ENCODE data around the gene SLC9C2.
"Not testable (repeated sequence)": the region's sequence is repeated elsewhere in the genome, so short reads cannot be mapped to it uniquely, and the experiment has no call there.

SLC9C2 gene

GRCh38 chr1:173478094-173478674 lies 124.7 kb downstream of the SLC9C2 start:
- no peak for DNase-seq

- DNase-seq, result no peak
Measured at GRCh38 chr1:173477286-173478093, 125.4 kb downstream of the SLC9C2 start, which contains the start of gene PRDX6. Gene PRDX6, plus strand, starts transcription at chr1:173477335. Its CDS starts 63 bp downstream, at chr1:173477398.

- DNase-seq, result peak; percentile 80
Measured at GRCh38 chr1:173476665-173477285, 126.1 kb downstream of the SLC9C2 start.

- no peak for DNase-seq
Measured at GRCh38 chr1:173476197-173476664, 126.6 kb downstream of the SLC9C2 start.

GRCh38 chr1:173475564-173476196 lies 127.2 kb downstream of the SLC9C2 start:
- no peak for DNase-seq

- DNase-seq, result not testable (repeated sequence)
Measured at GRCh38 chr1:173474780-173475421, 128.0 kb downstream of the SLC9C2 start.

GRCh38 chr1:173474097-173474779 lies 128.6 kb downstream of the SLC9C2 start:
- no peak for DNase-seq

GRCh38 chr1:173473599-173474011 lies 129.3 kb downstream of the SLC9C2 start:
- no peak for DNase-seq

- DNase-seq, result no peak
Measured at GRCh38 chr1:173470608-173471007, 132.3 kb downstream of the SLC9C2 start.

GRCh38 chr1:173469656-173470055 lies 133.2 kb downstream of the SLC9C2 start:
- no peak for DNase-seq

GRCh38 chr1:173467426-173467825 lies 135.4 kb downstream of the SLC9C2 start:
- no peak for DNase-seq

GRCh38 chr1:173464185-173464584 lies 138.7 kb downstream of the SLC9C2 start:
- DNase-seq, result not testable (repeated sequence)

- not testable (repeated sequence) for DNase-seq
Measured at GRCh38 chr1:173462666-173463065, 140.2 kb downstream of the SLC9C2 start.

GRCh38 chr1:173459885-173460284 lies 143.0 kb downstream of the SLC9C2 start:
- DNase-seq, result no peak

- no peak for DNase-seq
Measured at GRCh38 chr1:173454966-173455524, 147.8 kb downstream of the SLC9C2 start.

GRCh38 chr1:173453982-173454381 lies 148.9 kb downstream of the SLC9C2 start:
- no peak for DNase-seq

- no peak for DNase-seq
Measured at GRCh38 chr1:173451981-173452380, 150.9 kb downstream of the SLC9C2 start.
